Skeletal muscle cell (primary cell): Measurements from ENCODE around the gene PRPSAP2.
"Not testable (repeated sequence)": the region's sequence is repeated elsewhere in the genome, so short reads cannot be mapped to it uniquely, and the experiment has no call there.

Source experiments
- DNase-seq: peaks from one replicate; pipeline ENCODE4 v3.0.0-alpha.2; 2010; ENCODE audit warnings: low read depth
- H3K4me3 ChIP-seq: 2 replicates; pipeline ENCODE4 v1.5.1; 2011; ENCODE audit warnings: low read depth, mild to moderate bottlenecking, control low read depth, low read length, moderate library complexity

The PRPSAP2 gene

GRCh38 chr17:18877104-18877645, 19.2 kb downstream of the PRPSAP2 start:
- no peak for DNase-seq

GRCh38 chr17:18888766-18889290, 30.9 kb downstream of the PRPSAP2 start:
- DNase-seq, result no peak
- no peak overlapping the region for H3K4me3 ChIP-seq

More at GRCh38 chr17:18877104-18877645, 19.2 kb downstream of the PRPSAP2 start:
- H3K4me3 ChIP-seq, result no peak overlapping the region

- H3K4me3 ChIP-seq, result no peak overlapping the region
- no peak for DNase-seq
These were observed 31.7 kb downstream of the PRPSAP2 start for GRCh38 chr17:18889658-18890057.

GRCh38 chr17:18891541-18891940, 33.6 kb downstream of the PRPSAP2 start:
- DNase-seq, result no peak

GRCh38 chr17:18896146-18896545, 38.2 kb downstream of the PRPSAP2 start:
- no peak for DNase-seq
- no peak overlapping the region for H3K4me3 ChIP-seq

More at GRCh38 chr17:18891541-18891940, 33.6 kb downstream of the PRPSAP2 start:
- no peak overlapping the region for H3K4me3 ChIP-seq

- DNase-seq, result no peak
- no peak overlapping the region for H3K4me3 ChIP-seq
These were observed 39.0 kb downstream of the PRPSAP2 start for GRCh38 chr17:18896947-18897346.

GRCh38 chr17:18904482-18904881, 46.6 kb downstream of the PRPSAP2 start:
- DNase-seq, result no peak
- H3K4me3 ChIP-seq, result no peak overlapping the region

GRCh38 chr17:18905226-18905625, 47.3 kb downstream of the PRPSAP2 start:
- no peak for DNase-seq
- H3K4me3 ChIP-seq, result no peak overlapping the region

GRCh38 chr17:18910326-18910725, 52.4 kb downstream of the PRPSAP2 start:
- no peak for DNase-seq

GRCh38 chr17:18910881-18911280, 53.0 kb downstream of the PRPSAP2 start:
- H3K4me3 ChIP-seq, result no peak overlapping the region
- no peak for DNase-seq

More at GRCh38 chr17:18910326-18910725, 52.4 kb downstream of the PRPSAP2 start:
- H3K4me3 ChIP-seq, result no peak overlapping the region

- no peak for DNase-seq
- no peak overlapping the region for H3K4me3 ChIP-seq
These were observed 59.0 kb downstream of the PRPSAP2 start for GRCh38 chr17:18916816-18917500.

GRCh38 chr17:18917506-18918032, 59.6 kb downstream of the PRPSAP2 start:
- no peak for DNase-seq
- H3K4me3 ChIP-seq, result no peak overlapping the region

- H3K4me3 ChIP-seq, result no peak overlapping the region
- DNase-seq, result no peak
These were observed 62.0 kb downstream of the PRPSAP2 start for GRCh38 chr17:18919963-18920362.

GRCh38 chr17:18920911-18921441, 63.0 kb downstream of the PRPSAP2 start:
- no peak overlapping the region for H3K4me3 ChIP-seq
- no peak for DNase-seq

GRCh38 chr17:18921485-18921884, 63.6 kb downstream of the PRPSAP2 start:
- DNase-seq, result no peak

GRCh38 chr17:18921912-18922451, 64.1 kb downstream of the PRPSAP2 start:
- DNase-seq, result no peak
- H3K4me3 ChIP-seq, result no peak overlapping the region

More at GRCh38 chr17:18921485-18921884, 63.6 kb downstream of the PRPSAP2 start:
- H3K4me3 ChIP-seq, result no peak overlapping the region

GRCh38 chr17:18922596-18922995, 64.7 kb downstream of the PRPSAP2 start:
- not testable (repeated sequence) for DNase-seq, H3K4me3 ChIP-seq

- no peak for DNase-seq
- no peak overlapping the region for H3K4me3 ChIP-seq
These were observed 67.3 kb downstream of the PRPSAP2 start for GRCh38 chr17:18925187-18925586.

GRCh38 chr17:18928628-18929125, 70.7 kb downstream of the PRPSAP2 start:
- no peak overlapping the region for H3K4me3 ChIP-seq
- DNase-seq, result no peak
